Ascending aorta (tissue), 2 donors: ENCODE results near the gene ELMO1. TPM values are rescaled to one million over a fixed set of nuclear protein-coding genes. Genes with fewer than 3 reads are reported as not detected.

Source experiments
- DNase-seq, 2 donors: peaks; one replicate each; pipeline ENCODE4 v3.0.0-alpha.2; 2019; ENCODE audit warnings: low spot score in 2 of 2
- H3K27ac ChIP-seq, 2 donors: fragments of 200-600 bp; sonication (generic); one replicate each; pipeline ENCODE4 v1.5.1; 2016 to 2017; ENCODE audit warnings: mild to moderate bottlenecking in 1 of 2
- H3K27me3 ChIP-seq: fragments of 200-600 bp; sonication (generic); one replicate; pipeline ENCODE4 v1.5.1; 2017
- H3K36me3 ChIP-seq, 2 donors: fragments of 200-600 bp; sonication (generic); one replicate each; pipeline ENCODE4 v1.5.1; 2016
- H3K4me1 ChIP-seq, 2 donors: fragments of 200-600 bp; sonication (generic); one replicate each; pipeline ENCODE4 v1.5.1; 2016 to 2017; ENCODE audit warnings: mild to moderate bottlenecking in 1 of 2
- H3K4me3 ChIP-seq, 2 donors: fragments of 200-600 bp; sonication (generic); one replicate each; pipeline ENCODE4 v1.5.1; 2016 to 2017; ENCODE audit warnings: mild to moderate bottlenecking in 1 of 2
- H3K9me3 ChIP-seq, 2 donors: fragments of 200-600 bp; sonication (generic); one replicate each; pipeline ENCODE4 v1.5.1; 2016
- CTCF ChIP-seq, 3 experiments: fragments of 200-600 bp in 2 of 3; fragments of 450-650 bp in 1 of 3; sonication (generic) in 2 of 3; IDR thresholded peaks; one replicate each; pipeline ENCODE4 v1.5.1; 2016 to 2019; ENCODE audit warnings: antibody characterized with exemption in 3 of 3, mild to moderate bottlenecking in 1 of 3, moderate library complexity in 1 of 3
- intact Hi-C: fragments of 100-400 bp; cut with DNase I; formaldehyde crosslinking; loops from one replicate; pipeline ENCODE4 v1.15.1; 2023
- total RNA-seq: library from RNA; depleted of rRNA; stranded (reverse); fragments of >200 nt; gene quantifications from one replicate; pipeline ENCODE4 v1.1.0, GENCODE V29; 2016

Gene ELMO1
- total RNA-seq, 1 donor from 2014 or later, result 40.8 TPM

GRCh38 chr7:37427276-37427940 lies 21.3 kb downstream of the ELMO1 start:
- H3K36me3 ChIP-seq, result no peaks in the 10 kb centered on the region
- no peak for DNase-seq

GRCh38 chr7:37425498-37425897 lies 23.2 kb downstream of the ELMO1 start:
- TF ChIP-seq CTCF (IDR thresholded peaks at IDR 0.05), result no peak
- no peak for DNase-seq
- H3K4me3 ChIP-seq, result no peak overlapping the region
- no peak overlapping the region for H3K27ac ChIP-seq
- no peaks in the 10 kb centered on the region for H3K36me3 ChIP-seq
- no peaks in the 10 kb centered on the region for H3K9me3 ChIP-seq
- H3K4me1 ChIP-seq, result peaks cover 0 to 2% of the 10 kb centered on the region in 2 donors
- no peaks in the 10 kb centered on the region for H3K27me3 ChIP-seq
- intact Hi-C loops, result no loop called here

More at GRCh38 chr7:37427276-37427940, 21.3 kb downstream of the ELMO1 start:
- H3K27ac ChIP-seq, result no peak overlapping the region
- no peak overlapping the region for H3K4me3 ChIP-seq
- H3K4me1 ChIP-seq, result no peaks in the 10 kb centered on the region
- no peaks in the 10 kb centered on the region for H3K27me3 ChIP-seq
- intact Hi-C loops, result no loop called here
- no peak for TF ChIP-seq CTCF (IDR thresholded peaks at IDR 0.05)
- no peaks in the 10 kb centered on the region for H3K9me3 ChIP-seq

GRCh38 chr7:37424995-37425394 lies 23.7 kb downstream of the ELMO1 start:
- no peak overlapping the region for H3K27ac ChIP-seq
- intact Hi-C loops, result no loop called here
- no peak overlapping the region for H3K4me3 ChIP-seq
- DNase-seq, result no peak
- H3K9me3 ChIP-seq, result no peaks in the 10 kb centered on the region
- peaks cover 0 to 2% of the 10 kb centered on the region in 2 donors for H3K4me1 ChIP-seq
- no peak for TF ChIP-seq CTCF (IDR thresholded peaks at IDR 0.05)
- no peaks in the 10 kb centered on the region for H3K27me3 ChIP-seq
- no peaks in the 10 kb centered on the region for H3K36me3 ChIP-seq

- no peaks in the 10 kb centered on the region for H3K27me3 ChIP-seq
- no peak overlapping the region for H3K27ac ChIP-seq
- H3K9me3 ChIP-seq, result no peaks in the 10 kb centered on the region
- H3K4me1 ChIP-seq, result peaks cover 0 to 2% of the 10 kb centered on the region in 2 donors
- DNase-seq, result no peak
- no peak overlapping the region for H3K4me3 ChIP-seq
- H3K36me3 ChIP-seq, result no peaks in the 10 kb centered on the region
- TF ChIP-seq CTCF (IDR thresholded peaks at IDR 0.05), result no peak
- intact Hi-C loops, result no loop called here
Observed at GRCh38 chr7:37424521-37424920, 24.1 kb downstream of the ELMO1 start.

- Histone ChIP-seq H3K27me3 (no peaks in the 10 kb centered on the region), H3K4me1 (peaks cover 0 to 2% of the 10 kb centered on the region in 2 donors), H3K27ac (no peak overlapping the region), H3K4me3 (no peak overlapping the region), H3K36me3 (no peaks in the 10 kb centered on the region), H3K9me3 (no peaks in the 10 kb centered on the region)
- intact Hi-C loops, result no loop called here
- no peak for DNase-seq
- no peak for TF ChIP-seq CTCF (IDR thresholded peaks at IDR 0.05)
Observed at GRCh38 chr7:37421861-37422500, 26.7 kb downstream of the ELMO1 start.
